ENCODE data around the gene GLIPR2.

GRCh38 chr9:36190388-36191289 lies 54.1 kb downstream of the GLIPR2 start, which contains the start of gene CLTA:
- peak; percentile 36 to 58 (median 40) for TF ChIP-seq CTCF (IDR thresholded peaks at IDR 0.05 in 4 of 5, conservative IDR thresholded peaks at IDR 0.05 in 1 of 5)
- peak; percentile 94 to 96 for TF ChIP-seq POLR2A (IDR thresholded peaks at IDR 0.05)
